ENCODE data around the gene CSRP1. TPM values are rescaled to one million over a fixed set of nuclear protein-coding genes. Genes with fewer than 3 reads are reported as not detected.

Gene CSRP1
- polyA plus RNA-seq, 4 donors, result 62.1 to 181 (median 112) TPM

GRCh38 chr1:201469645-201470074 is 37.3 kb downstream of the CSRP1 start:
- Histone ChIP-seq H3K36me3 (ENCODE audit: control insufficient read depth in 3 of 3, insufficient read depth in 2 of 3, low read depth in 1 of 3, low read length in 3 of 3) (peaks cover 0 to 7% (median 0%) of the 10 kb centered on the region in 3 donors), H3K4me3 (ENCODE audit: low read depth in 1 of 3, low read length in 3 of 3) (peak overlapping the region in 1 of 3 donors; percentile 51), H3K9me3 (ENCODE audit: control insufficient read depth in 2 of 2, insufficient read depth in 1 of 2, low read depth in 1 of 2, low read length in 1 of 2) (no peaks in the 10 kb centered on the region), H3K27me3 (ENCODE audit: control insufficient read depth in 3 of 3, insufficient read depth in 3 of 3, low read length in 3 of 3) (peaks cover 0 to 25% (median 4%) of the 10 kb centered on the region in 3 donors), H3K27ac (ENCODE audit: low read depth in 1 of 3, low read length in 2 of 3) (peak overlapping the region in 2 of 3 donors; percentile 21 to 31), H3K4me1 (ENCODE audit: control insufficient read depth in 3 of 3, insufficient read depth in 2 of 3, low read depth in 1 of 3, low read length in 2 of 3) (peaks cover 0 to 17% (median 0%) of the 10 kb centered on the region in 3 donors)
- FAIRE-seq (no peak), DNase-seq (no peak)
- 41 to 56% (median 51%) methylated on average over 14 to 16 of the region's 16 CpGs for WGBS, 3 donors

- FAIRE-seq (no peak), DNase-seq (peak; percentile 35 to 83)
- Histone ChIP-seq H3K27ac (ENCODE audit: low read depth in 1 of 3, low read length in 2 of 3) (peak within 1 kb of the TSS in 2 of 3 donors; percentile 21 to 62), H3K9me3 (ENCODE audit: control insufficient read depth in 2 of 2, insufficient read depth in 1 of 2, low read depth in 1 of 2, low read length in 1 of 2) (no peaks in the 10 kb centered on the region), H3K4me3 (ENCODE audit: low read depth in 1 of 3, low read length in 3 of 3) (peak within 1 kb of the TSS; percentile 27 to 51 (median 49)), H3K4me1 (ENCODE audit: control insufficient read depth in 3 of 3, insufficient read depth in 2 of 3, low read depth in 1 of 3, low read length in 2 of 3) (peaks cover 0 to 14% (median 0%) of the 10 kb centered on the region in 3 donors), H3K27me3 (ENCODE audit: control insufficient read depth in 3 of 3, insufficient read depth in 3 of 3, low read length in 3 of 3) (peaks cover 0 to 25% (median 4%) of the 10 kb centered on the region in 3 donors), H3K36me3 (ENCODE audit: control insufficient read depth in 3 of 3, insufficient read depth in 2 of 3, low read depth in 1 of 3, low read length in 3 of 3) (peaks cover 0 to 7% (median 0%) of the 10 kb centered on the region in 3 donors)
- 1 to 2% (median 1%) methylated on average over 62 to 76 of the region's 76 CpGs for WGBS, 3 donors
Observed at GRCh38 chr1:201468844-201469644, 37.9 kb downstream of the CSRP1 start, which contains the start of gene PHLDA3. Gene PHLDA3, minus strand, starts transcription at chr1:201469188. Its CDS starts 402 bp downstream, at chr1:201468786.

GRCh38 chr1:201468501-201468843 is 38.5 kb downstream of the CSRP1 start:
- no peak for FAIRE-seq
- peaks cover 0 to 25% (median 4%) of the 10 kb centered on the region in 3 donors for H3K27me3 ChIP-seq (ENCODE audit: control insufficient read depth in 3 of 3, insufficient read depth in 3 of 3, low read length in 3 of 3)
- WGBS, 3 donors, result 4 to 12% (median 5%) methylated on average over 31 to 44 of the region's 44 CpGs

DNA sequence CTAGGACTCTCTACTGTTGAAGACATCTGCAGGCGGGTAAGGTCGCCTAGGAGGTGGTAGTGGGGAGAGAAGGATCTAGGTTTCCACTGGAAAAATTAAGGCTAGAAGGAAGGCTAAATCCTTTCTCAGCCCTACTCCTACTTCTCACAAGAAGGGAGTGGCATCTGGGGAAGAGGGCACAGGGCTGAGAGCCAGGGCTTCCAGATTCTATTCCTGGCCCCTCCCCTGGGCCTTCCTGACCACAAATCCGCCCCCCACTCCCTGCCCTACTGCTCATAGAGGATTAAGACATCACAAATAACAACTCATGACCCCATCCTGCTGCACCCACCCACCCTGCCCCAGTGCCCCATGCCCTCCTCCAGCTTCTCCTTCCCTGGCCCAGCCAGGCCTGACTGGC is 40.4 kb downstream of the CSRP1 start:
- FAIRE-seq (no peak), DNase-seq (no peak)
- H3K4me3 ChIP-seq (ENCODE audit: low read depth in 1 of 3, low read length in 3 of 3), result no peak overlapping the region
- H3K9me3 ChIP-seq (ENCODE audit: control insufficient read depth in 2 of 2, insufficient read depth in 1 of 2, low read depth in 1 of 2, low read length in 1 of 2), result no peaks in the 10 kb centered on the region
- H3K27me3 ChIP-seq (ENCODE audit: control insufficient read depth in 3 of 3, insufficient read depth in 3 of 3, low read length in 3 of 3), result peaks cover 0 to 22% (median 4%) of the 10 kb centered on the region in 3 donors
- H3K4me1 ChIP-seq (ENCODE audit: control insufficient read depth in 3 of 3, insufficient read depth in 2 of 3, low read depth in 1 of 3, low read length in 2 of 3), result peaks cover 0 to 22% (median 0%) of the 10 kb centered on the region in 3 donors
- 76 to 87% (median 79%) methylated on average over 3 of the region's 3 CpGs for WGBS, 3 donors
- H3K36me3 ChIP-seq (ENCODE audit: control insufficient read depth in 3 of 3, insufficient read depth in 2 of 3, low read depth in 1 of 3, low read length in 3 of 3), result peaks cover 0 to 7% (median 0%) of the 10 kb centered on the region in 3 donors
- peak overlapping the region in 1 of 3 donors; percentile 2 for H3K27ac ChIP-seq (ENCODE audit: low read depth in 1 of 3, low read length in 2 of 3)

More at GRCh38 chr1:201468501-201468843, 38.5 kb downstream of the CSRP1 start:
- Histone ChIP-seq H3K36me3 (ENCODE audit: control insufficient read depth in 3 of 3, insufficient read depth in 2 of 3, low read depth in 1 of 3, low read length in 3 of 3) (peaks cover 0 to 7% (median 0%) of the 10 kb centered on the region in 3 donors), H3K4me3 (ENCODE audit: low read depth in 1 of 3, low read length in 3 of 3) (peak overlapping the region; percentile 27 to 51 (median 49)), H3K27ac (ENCODE audit: low read depth in 1 of 3, low read length in 2 of 3) (peak overlapping the region in 2 of 3 donors; percentile 21 to 62), H3K4me1 (ENCODE audit: control insufficient read depth in 3 of 3, insufficient read depth in 2 of 3, low read depth in 1 of 3, low read length in 2 of 3) (peaks cover 0 to 14% (median 0%) of the 10 kb centered on the region in 3 donors), H3K9me3 (ENCODE audit: control insufficient read depth in 2 of 2, insufficient read depth in 1 of 2, low read depth in 1 of 2, low read length in 1 of 2) (no peaks in the 10 kb centered on the region)
- peak in 1 of 2 donors; percentile 70 for DNase-seq

- Histone ChIP-seq H3K4me3 (ENCODE audit: low read depth in 1 of 3, low read length in 3 of 3) (no peak overlapping the region), H3K36me3 (ENCODE audit: control insufficient read depth in 3 of 3, insufficient read depth in 2 of 3, low read depth in 1 of 3, low read length in 3 of 3) (peaks cover 0 to 7% (median 0%) of the 10 kb centered on the region in 3 donors), H3K27me3 (ENCODE audit: control insufficient read depth in 3 of 3, insufficient read depth in 3 of 3, low read length in 3 of 3) (peaks cover 0 to 22% (median 4%) of the 10 kb centered on the region in 3 donors), H3K4me1 (ENCODE audit: control insufficient read depth in 3 of 3, insufficient read depth in 2 of 3, low read depth in 1 of 3, low read length in 2 of 3) (peaks cover 0 to 27% (median 0%) of the 10 kb centered on the region in 3 donors), H3K9me3 (ENCODE audit: control insufficient read depth in 2 of 2, insufficient read depth in 1 of 2, low read depth in 1 of 2, low read length in 1 of 2) (no peaks in the 10 kb centered on the region), H3K27ac (ENCODE audit: low read depth in 1 of 3, low read length in 2 of 3) (no peak overlapping the region)
- FAIRE-seq (no peak), DNase-seq (no peak)
- 85 to 89% (median 86%) methylated on average over 9 of the region's 9 CpGs for WGBS, 3 donors
Observed at GRCh38 chr1:201465698-201466290, 41.1 kb downstream of the CSRP1 start.

- Histone ChIP-seq H3K27me3 (ENCODE audit: control insufficient read depth in 3 of 3, insufficient read depth in 3 of 3, low read length in 3 of 3) (peaks cover 0 to 6% (median 0%) of the 10 kb centered on the region in 3 donors), H3K9me3 (ENCODE audit: control insufficient read depth in 2 of 2, insufficient read depth in 1 of 2, low read depth in 1 of 2, low read length in 1 of 2) (no peaks in the 10 kb centered on the region), H3K4me3 (ENCODE audit: low read depth in 1 of 3, low read length in 3 of 3) (no peak overlapping the region), H3K4me1 (ENCODE audit: control insufficient read depth in 3 of 3, insufficient read depth in 2 of 3, low read depth in 1 of 3, low read length in 2 of 3) (peaks cover 0 to 21% (median 0%) of the 10 kb centered on the region in 3 donors), H3K36me3 (ENCODE audit: control insufficient read depth in 3 of 3, insufficient read depth in 2 of 3, low read depth in 1 of 3, low read length in 3 of 3) (peaks cover 0 to 7% (median 0%) of the 10 kb centered on the region in 3 donors), H3K27ac (ENCODE audit: low read depth in 1 of 3, low read length in 2 of 3) (peak overlapping the region in 1 of 3 donors; percentile 26)
- no peak for DNase-seq
- FAIRE-seq, result no peak
- whole genome bisulfite sequencing, 3 donors, result 73 to 83% (median 80%) methylated on average over 7 of the region's 7 CpGs
Observed at GRCh38 chr1:201463071-201463552, 43.8 kb downstream of the CSRP1 start.

DNA sequence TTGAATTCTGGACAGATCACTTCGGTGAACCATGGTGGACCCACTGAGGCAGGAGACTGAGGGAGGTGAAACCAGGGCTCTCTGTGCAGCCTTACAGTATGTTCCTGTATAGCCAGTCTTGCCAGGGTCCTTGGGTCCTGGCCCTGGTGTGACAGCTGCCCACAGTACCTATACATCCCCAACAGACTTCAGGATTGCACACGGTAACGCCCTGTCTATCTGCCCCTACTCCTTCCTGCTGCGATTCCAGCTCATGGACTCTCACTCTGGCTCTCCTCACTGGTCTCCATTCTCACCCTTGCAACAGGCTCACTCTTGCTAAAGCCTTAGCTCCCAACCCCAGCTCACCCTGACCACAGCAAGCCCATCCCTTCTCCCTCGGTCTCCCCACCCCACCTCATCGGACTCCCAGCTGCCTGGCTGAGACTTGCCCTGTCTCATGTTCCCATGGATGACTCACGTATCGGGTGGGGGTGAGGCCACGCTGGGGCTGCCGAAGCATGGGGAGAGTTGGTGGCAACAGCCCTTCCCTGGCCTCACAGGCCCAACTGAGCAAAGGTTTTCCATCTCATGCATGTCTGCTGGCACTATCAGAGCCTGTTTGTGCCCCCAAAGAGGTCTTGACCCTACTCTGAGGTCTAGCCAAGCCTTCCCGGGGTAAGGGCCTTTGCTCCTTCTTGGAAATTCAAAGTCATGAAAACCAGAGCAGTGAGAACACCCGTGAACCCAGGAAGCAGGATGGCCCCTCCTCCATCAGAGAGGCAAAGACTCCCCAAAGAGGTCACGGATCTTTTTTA is 45.1 kb downstream of the CSRP1 start:
- no peak for FAIRE-seq

More for the DNA sequence above, 45.1 kb downstream of the CSRP1 start:
- DNase-seq, result peak; percentile 66 to 81
- Histone ChIP-seq H3K9me3 (ENCODE audit: control insufficient read depth in 2 of 2, insufficient read depth in 1 of 2, low read depth in 1 of 2, low read length in 1 of 2) (no peaks in the 10 kb centered on the region), H3K27me3 (ENCODE audit: control insufficient read depth in 3 of 3, insufficient read depth in 3 of 3, low read length in 3 of 3) (no peaks in the 10 kb centered on the region), H3K4me3 (ENCODE audit: low read depth in 1 of 3, low read length in 3 of 3) (no peak overlapping the region), H3K36me3 (ENCODE audit: control insufficient read depth in 3 of 3, insufficient read depth in 2 of 3, low read depth in 1 of 3, low read length in 3 of 3) (peaks cover 0 to 7% (median 0%) of the 10 kb centered on the region in 3 donors), H3K4me1 (ENCODE audit: control insufficient read depth in 3 of 3, insufficient read depth in 2 of 3, low read depth in 1 of 3, low read length in 2 of 3) (peaks cover 0 to 18% (median 0%) of the 10 kb centered on the region in 3 donors), H3K27ac (ENCODE audit: low read depth in 1 of 3, low read length in 2 of 3) (peak overlapping the region in 2 of 3 donors; percentile 59 to 70)
- WGBS, 3 donors, result 34 to 60% (median 54%) methylated on average over 13 of the region's 13 CpGs
